Gastroesophageal sphincter (tissue), 3 donors: ENCODE data around the gene COQ10B.

Experiments
- POLR2A ChIP-seq, 2 donors: fragments of 450-650 bp; IDR thresholded peaks; one replicate each; pipeline ENCODE4 v1.6.1; 2017; ENCODE audit warnings: antibody characterized with exemption in 2 of 2, mild to moderate bottlenecking in 2 of 2, moderate library complexity in 1 of 2
- TF ChIP-seq, protein P1 (sequence below), 4 experiments: fragments of 200-600 bp in 2 of 4; fragments of 450-650 bp in 2 of 4; sonication (generic) in 1 of 4; IDR thresholded peaks; one replicate each; pipeline ENCODE4 v1.5.1; 2017 to 2019; ENCODE audit warnings: antibody characterized with exemption in 4 of 4, mild to moderate bottlenecking in 2 of 4, moderate library complexity in 2 of 4

DNA sequence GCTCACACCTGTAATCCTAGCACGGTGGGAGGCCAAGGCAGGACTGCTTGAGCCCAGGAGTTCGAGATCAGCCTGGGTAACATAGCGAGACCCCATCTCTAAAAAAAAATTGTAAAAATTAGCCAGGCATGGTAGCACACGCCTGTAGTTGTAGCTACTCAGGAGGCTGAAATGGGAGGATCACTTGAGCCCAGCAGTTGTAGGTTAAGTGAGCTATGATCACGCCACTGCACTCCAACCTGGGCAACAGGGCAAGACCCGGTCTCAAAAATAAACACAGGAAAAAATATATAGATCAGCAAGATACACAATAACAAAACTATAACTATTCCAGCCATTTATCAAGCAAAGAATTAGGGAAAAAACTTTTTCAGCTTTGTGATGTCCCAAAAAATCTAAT lies 21.5 kb upstream of the COQ10B start:
- TF ChIP-seq, protein P1, sequence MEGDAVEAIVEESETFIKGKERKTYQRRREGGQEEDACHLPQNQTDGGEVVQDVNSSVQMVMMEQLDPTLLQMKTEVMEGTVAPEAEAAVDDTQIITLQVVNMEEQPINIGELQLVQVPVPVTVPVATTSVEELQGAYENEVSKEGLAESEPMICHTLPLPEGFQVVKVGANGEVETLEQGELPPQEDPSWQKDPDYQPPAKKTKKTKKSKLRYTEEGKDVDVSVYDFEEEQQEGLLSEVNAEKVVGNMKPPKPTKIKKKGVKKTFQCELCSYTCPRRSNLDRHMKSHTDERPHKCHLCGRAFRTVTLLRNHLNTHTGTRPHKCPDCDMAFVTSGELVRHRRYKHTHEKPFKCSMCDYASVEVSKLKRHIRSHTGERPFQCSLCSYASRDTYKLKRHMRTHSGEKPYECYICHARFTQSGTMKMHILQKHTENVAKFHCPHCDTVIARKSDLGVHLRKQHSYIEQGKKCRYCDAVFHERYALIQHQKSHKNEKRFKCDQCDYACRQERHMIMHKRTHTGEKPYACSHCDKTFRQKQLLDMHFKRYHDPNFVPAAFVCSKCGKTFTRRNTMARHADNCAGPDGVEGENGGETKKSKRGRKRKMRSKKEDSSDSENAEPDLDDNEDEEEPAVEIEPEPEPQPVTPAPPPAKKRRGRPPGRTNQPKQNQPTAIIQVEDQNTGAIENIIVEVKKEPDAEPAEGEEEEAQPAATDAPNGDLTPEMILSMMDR (IDR thresholded peaks at IDR 0.05) = no peak
- no peak for TF ChIP-seq POLR2A (IDR thresholded peaks at IDR 0.05)
